Endothelial cell of hepatic sinusoid (primary cell): ENCODE results near the gene FUCA2.
"Not testable (repeated sequence)": the region's sequence is repeated elsewhere in the genome, so short reads cannot be mapped to it uniquely, and the experiment has no call there.

Source experiments
- in situ Hi-C: cut with HindIII; loops from 2 replicates; pipeline ENCODE4 v1.10.0; 2017; ENCODE audit warnings: low sequenced_read_pairs

The FUCA2 gene

DNA sequence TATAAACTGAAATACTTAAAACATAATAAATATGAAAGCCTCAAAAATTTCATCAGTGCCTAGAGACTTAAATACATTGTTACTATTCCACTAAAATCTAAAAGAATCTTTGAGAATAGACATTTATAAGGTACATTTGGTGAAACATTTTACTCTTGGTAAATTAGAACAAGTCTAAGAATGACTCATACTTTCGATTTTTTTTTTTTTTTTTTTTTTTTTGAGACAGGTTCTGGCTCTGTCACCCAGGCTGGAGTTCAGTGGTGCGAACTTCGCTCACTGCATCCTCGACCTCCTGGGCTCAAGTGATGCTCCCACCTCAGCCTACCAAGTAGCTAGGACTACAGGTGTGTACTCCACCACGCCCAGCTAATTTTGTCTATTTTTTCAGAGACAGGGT lies 6.4 kb downstream of the FUCA2 start:
- in situ Hi-C loops, result no loop called here

DNA sequence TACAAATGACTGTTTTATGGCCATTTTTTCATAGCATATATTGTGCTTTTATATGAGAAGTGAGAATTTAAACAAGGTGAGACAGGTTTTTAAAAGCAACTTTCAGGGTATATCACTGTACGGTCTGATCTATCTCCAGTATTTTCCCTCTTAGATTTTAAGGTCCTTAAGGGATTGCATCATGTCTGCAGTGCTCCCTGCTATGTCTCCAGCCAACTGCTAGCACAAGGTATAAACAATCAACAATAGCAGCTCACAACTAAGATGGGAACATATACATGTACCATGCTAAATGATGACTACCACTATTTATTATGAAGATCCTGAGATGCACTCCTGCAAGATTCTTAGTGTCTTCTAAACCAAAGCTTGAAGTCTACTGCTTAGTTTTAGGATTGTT lies 7.2 kb downstream of the FUCA2 start:
- in situ Hi-C loops, result no loop called here

DNA sequence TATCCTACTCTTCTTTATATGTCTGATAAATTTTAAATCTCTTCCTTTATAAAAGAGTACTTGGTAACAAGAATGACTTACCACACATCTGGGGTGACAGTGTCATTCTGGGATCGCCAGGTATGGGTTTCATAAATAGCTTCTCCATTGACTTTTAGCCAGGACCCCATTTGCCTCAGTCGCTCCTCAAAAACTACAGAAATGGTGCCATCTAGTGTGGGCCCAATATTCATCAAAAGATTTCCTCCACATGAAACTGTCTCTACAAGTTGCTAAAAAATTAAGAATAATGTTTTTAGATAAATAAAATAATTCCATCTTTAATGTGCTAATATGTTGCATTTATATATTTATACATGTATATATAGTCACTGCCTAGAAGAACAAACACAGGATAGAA lies 9.7 kb downstream of the FUCA2 start:
- in situ Hi-C loops, result no loop called here

- in situ Hi-C loops, result no loop called here
Measured at GRCh38 chr6:143498428-143498827, 13.1 kb downstream of the FUCA2 start.

GRCh38 chr6:143496974-143497373 lies 14.5 kb downstream of the FUCA2 start:
- in situ Hi-C loops, result no loop called here

- in situ Hi-C loops, result no loop called here
Measured at GRCh38 chr6:143490775-143491174, 20.7 kb downstream of the FUCA2 start.

DNA sequence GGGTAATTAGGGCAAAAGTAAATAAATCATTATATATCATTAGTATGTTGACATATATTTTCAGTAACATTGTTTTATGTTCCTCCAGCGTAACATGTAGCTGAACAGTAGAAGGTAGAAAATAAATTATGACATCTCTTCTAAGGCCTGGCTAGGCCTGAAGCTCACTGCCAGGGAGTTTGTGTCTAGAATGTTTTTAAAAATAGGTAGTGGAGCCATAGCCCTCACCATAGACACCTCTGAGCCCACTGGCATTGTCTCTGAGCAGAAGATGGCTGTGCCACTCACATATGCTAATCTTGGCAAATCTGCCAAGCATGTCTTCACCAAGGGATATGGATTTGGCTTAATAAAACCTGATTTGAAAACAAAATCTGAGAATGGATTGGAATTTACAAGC lies 21.3 kb downstream of the FUCA2 start:
- in situ Hi-C loops, result no loop called here

GRCh38 chr6:143486752-143487151 lies 24.8 kb downstream of the FUCA2 start:
- in situ Hi-C loops, result no loop called here

DNA sequence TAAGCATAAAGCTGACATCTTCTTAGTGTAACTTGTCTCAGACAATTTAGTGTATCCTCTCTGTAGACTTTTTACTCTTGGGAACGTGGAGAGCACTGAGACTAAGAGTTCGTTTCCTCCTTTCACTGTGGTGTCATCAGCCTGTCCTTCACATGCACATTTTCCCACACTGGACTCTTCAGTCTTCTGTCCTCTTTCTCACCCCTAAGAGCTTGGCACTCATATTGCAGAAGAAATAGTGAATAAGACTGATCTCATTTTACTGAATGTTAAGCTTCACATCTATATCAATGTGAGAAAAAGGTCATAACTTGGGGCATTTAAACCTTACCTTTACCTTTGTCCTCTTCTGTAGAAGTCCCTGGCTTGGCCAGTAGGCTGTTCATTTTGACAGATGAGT lies 25.6 kb downstream of the FUCA2 start:
- in situ Hi-C loops, result no loop called here

DNA sequence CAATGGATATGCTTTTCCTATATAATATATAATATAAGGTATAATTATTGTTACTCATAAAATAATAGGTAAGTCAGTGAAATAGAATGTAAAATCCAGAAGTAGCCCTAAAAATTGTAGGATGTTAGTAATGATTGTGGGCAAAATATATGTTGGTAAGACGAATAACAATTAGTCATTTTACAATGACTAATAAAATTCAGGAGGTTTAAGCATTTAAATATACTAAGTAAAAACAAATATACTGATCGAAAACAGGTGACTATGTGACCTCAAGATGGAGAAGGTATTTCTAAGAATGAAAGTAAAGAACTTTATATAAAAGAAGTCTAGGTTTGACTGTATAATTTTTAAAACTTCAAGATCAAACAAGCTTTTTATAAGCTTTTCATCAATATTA lies 28.9 kb downstream of the FUCA2 start:
- in situ Hi-C loops, result no loop called here

DNA sequence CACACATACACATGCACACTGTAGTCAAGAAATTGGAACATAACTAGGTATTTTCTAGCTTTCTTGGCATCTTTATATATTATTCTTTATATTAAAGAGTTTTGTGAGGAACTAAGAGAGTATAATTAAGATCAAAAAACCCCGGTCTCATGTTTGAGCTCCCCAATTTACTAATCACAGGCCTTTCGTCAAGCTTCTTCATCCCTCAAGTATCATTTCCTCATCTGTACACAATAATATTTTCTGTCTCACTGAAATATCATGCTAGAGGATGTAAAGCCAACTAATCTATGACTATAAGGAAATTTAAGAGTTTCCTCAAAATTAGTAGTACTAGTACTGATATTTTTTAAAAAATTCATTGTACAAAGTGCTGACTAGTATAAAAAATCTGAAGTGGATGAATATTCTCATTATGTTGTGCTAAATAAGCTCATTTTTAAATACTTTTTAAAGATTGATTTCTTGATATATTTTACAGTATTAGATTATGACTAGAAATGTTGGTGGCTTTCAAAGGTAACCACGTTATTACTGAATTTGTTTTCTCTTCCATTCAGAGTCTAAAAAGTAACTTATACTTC lies 32.9 kb downstream of the FUCA2 start:
- in situ Hi-C loops, result no loop called here

DNA sequence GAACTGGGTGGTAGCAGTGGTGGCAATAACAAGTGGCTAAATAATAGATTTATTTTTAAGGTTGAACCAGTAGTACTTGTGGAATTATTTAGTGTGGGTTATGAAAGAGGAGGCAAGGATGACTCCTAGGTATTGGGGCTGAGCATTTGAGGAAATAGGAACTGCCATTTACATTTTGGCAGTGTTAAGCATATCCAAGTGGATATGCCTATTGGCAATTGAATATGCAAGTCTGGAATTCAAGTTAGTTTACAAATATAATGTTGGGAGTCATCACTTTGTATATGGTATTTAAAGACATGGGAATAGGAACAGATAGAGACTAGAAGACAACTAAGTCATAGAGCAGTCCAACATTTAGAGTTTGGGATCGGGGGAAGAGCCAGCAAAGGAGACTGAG lies 35.0 kb downstream of the FUCA2 start:
- in situ Hi-C loops, result no loop called here

DNA sequence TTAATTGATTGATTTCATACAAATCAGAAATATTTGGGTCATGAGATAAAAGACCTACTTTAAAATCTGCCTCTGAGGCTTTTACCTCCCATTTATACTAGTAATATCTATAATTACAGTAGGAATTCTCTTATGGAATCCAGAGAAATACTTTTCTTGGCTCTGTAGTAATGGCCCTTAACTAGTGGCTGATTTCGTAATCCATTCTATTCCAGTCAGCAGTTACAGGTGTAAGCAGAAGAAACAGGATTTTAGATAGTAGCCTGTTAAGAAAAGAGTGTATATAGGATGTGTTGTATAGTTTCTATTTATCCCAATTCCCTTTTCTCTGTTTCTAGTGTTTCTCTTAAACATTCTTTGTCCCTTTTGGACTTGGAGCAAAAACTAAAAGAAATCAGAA lies 39.7 kb downstream of the FUCA2 start:
- in situ Hi-C loops, result no loop called here

- in situ Hi-C loops, result not testable (repeated sequence)
Measured at GRCh38 chr6:143468823-143469222, 42.7 kb downstream of the FUCA2 start.

DNA sequence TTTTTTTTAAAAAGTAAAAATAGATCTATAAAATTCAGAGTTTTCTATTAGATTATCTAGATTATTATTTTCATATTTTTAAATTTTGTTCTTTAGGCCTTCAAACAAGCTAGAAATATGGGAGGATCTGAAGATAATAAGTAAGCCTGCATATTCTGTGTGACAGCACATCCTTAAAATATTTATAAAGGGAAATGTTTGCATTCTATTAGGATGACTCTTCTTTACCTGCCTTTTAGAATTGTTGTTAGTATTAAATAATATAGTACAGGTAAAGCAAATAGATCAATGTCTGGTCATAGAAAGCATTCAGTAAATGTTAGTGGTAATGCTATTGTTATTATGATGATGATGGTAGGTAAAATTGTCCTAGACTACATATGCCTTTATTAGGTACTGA lies 43.5 kb downstream of the FUCA2 start:
- in situ Hi-C loops, result no loop called here

DNA sequence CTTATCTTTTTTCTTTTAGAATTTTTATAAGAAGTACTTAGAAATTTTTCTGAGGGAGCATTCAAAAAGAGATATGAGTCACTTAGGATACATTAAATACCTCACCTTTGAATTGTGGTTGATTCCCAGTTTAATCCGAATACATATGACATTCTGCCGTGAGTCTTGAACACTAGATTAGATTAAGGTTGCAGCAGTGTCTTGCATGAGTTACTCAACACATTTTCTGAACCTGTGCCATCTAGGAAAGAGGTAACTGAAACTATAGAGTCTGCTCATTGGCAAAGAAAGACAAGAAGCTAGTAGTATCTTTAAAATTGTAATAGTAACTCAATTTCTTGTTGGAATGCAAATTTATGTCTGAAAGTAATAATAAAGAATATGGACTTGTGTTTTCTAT lies 46.0 kb downstream of the FUCA2 start:
- in situ Hi-C loops, result no loop called here

DNA sequence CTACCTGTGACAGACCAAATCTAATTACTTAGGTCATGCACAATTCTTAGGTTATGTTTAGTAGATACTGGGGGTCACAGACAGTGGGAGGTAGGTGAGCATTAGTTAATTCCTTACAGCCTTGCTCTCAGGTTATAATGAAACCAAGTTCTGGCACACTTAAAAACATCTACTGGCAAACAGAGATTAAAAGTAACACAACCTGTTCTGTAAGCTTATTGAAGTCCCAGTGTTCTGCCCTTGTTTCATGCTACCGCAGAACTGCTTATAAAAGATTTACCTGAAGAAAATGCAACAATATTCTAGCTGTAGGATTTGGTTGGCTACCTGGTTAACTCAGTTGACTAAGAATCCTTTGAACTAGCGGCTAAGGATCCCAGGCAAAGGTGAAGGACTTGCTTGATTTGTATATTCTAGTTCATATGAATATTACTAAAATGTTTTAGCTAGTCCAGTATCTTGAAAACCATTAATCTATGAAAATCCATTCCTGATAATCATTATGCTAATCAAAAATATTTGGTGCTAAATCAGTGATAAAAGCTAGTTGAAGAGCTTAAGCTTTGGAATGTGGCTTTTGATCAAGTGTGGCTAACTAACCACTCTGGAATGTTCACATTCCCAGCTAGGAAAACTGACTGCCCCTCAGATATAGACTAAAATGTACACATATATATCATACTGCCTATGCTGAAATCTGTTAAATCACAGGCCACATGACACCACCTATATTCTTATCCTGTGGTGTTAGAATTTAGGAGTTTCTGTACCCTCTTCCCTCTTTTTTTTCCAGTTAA lies 53.8 kb downstream of the FUCA2 start:
- in situ Hi-C loops, result no loop called here

DNA sequence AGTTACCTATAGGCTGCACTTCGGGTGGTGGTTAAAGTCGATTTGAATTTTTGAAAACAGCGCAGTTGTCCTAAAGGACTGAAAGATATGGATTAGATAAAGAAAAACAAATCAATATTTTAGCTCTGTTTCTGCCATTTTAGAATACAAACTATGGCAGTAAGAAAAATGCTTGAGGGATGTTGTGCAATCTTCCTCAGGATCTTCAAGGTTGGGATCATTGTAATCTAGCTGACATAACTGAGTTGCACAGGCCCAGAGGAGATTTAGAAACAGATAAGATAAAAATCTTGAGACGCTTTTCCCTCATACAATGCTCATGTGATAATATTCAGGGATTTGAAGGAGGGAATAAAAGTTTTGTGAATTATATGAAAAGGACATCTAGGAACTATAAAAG lies 60.0 kb downstream of the FUCA2 start:
- in situ Hi-C loops, result no loop called here

- in situ Hi-C loops, result no loop called here
Measured at GRCh38 chr6:143450453-143451371, 60.8 kb downstream of the FUCA2 start, which contains the start of the genes ADAT2 and PEX3. Gene ADAT2 (minus strand): TSS chr6:143450695. CDS start chr6:143450658, 37 bp downstream. Gene PEX3 (plus strand): TSS chr6:143450805. CDS start chr6:143451043, 238 bp downstream.

GRCh38 chr6:143449714-143450452 lies 61.6 kb downstream of the FUCA2 start:
- in situ Hi-C loops, result no loop called here
